ENCODE measurements around the gene PUM1. TPM values are rescaled to one million over a fixed set of nuclear protein-coding genes. Genes with fewer than 3 reads are reported as not detected.

Gene PUM1
- total and polyA plus RNA-seq, 2 donors (not counting 3 experiments of a cell fraction or from before 2014, with no cell fraction given), result 94.7 to 124 TPM

DNA sequence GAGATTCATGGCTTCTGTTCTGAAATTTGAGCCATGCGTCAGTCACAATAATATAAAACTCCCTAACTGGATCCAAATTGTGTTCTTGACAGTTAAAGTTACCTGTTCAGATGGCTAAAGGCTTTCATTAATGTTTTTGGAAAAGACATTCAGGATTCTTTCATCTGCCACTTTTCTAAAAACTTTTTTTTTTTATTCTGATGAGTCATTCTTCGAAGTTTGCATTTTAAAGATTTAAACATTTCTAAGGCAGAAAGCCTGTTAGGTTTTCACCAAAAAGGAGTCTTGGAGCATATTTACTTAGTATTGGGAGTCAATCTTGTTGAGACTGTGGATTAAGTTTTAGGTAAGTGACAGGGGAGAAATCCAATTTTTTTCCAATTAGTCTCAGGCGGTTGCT, 138.1 kb downstream of the PUM1 start:
- H2AFZ ChIP-seq (ENCODE audit: low read depth, low read length), result no peak overlapping the region
- CTCF ChIA-PET, result interaction anchor here (1.8 to 8.2 kb wide), 2 partner anchors 126 to 148 kb away, joined by 7 to 73 read pairs; no protein-coding TSS in a partner anchor
- no peak overlapping the region for H3K9ac ChIP-seq (replicated peaks; ENCODE audit: extremely low read depth, insufficient read depth, low read length)
- DNase-seq (ENCODE audit: low read depth, low spot score) (no peak), FAIRE-seq (no peak)
- H3K4me3 ChIP-seq (replicated peaks in 1 of 3; ENCODE audit: insufficient read depth in 1 of 3, low read depth in 1 of 3, low read length in 3 of 3), result no peak overlapping the region
- POLR2A ChIA-PET, result no interaction called here
- no peaks in the 10 kb centered on the region for H3K79me2 ChIP-seq (ENCODE audit: control insufficient read depth, insufficient read depth, low read length)
- H3K36me3 ChIP-seq (ENCODE audit: control insufficient read depth in 2 of 2, extremely low read depth in 1 of 2, insufficient read depth in 2 of 2, low read length in 2 of 2), result peaks cover 3 to 8% of the 10 kb centered on the region in 2 experiments
- TF ChIP-seq, protein P1, sequence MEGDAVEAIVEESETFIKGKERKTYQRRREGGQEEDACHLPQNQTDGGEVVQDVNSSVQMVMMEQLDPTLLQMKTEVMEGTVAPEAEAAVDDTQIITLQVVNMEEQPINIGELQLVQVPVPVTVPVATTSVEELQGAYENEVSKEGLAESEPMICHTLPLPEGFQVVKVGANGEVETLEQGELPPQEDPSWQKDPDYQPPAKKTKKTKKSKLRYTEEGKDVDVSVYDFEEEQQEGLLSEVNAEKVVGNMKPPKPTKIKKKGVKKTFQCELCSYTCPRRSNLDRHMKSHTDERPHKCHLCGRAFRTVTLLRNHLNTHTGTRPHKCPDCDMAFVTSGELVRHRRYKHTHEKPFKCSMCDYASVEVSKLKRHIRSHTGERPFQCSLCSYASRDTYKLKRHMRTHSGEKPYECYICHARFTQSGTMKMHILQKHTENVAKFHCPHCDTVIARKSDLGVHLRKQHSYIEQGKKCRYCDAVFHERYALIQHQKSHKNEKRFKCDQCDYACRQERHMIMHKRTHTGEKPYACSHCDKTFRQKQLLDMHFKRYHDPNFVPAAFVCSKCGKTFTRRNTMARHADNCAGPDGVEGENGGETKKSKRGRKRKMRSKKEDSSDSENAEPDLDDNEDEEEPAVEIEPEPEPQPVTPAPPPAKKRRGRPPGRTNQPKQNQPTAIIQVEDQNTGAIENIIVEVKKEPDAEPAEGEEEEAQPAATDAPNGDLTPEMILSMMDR (IDR thresholded peaks at IDR 0.05; ENCODE audit: extremely low read depth in 1 of 2, insufficient read depth in 1 of 2, low read depth in 1 of 2, low read length in 2 of 2), result no peak
- peak; percentile 21 for TF ChIP-seq FOS (IDR thresholded peaks at IDR 0.05; ENCODE audit: borderline replicate concordance, insufficient read depth, low read length)
- H3K27ac ChIP-seq (ENCODE audit: insufficient read depth, low read depth, low read length), result no peak overlapping the region
- H3K4me2 ChIP-seq (ENCODE audit: insufficient read depth, low read length), result no peak overlapping the region
- intact Hi-C loops (cut with micrococcal nuclease) (no loop called here), dilution Hi-C loops (cut with MboI; ENCODE audit: extremely low pct_ligation_motif_present, low sequenced_read_pairs) (no loop called here)
- BruUV-seq (replicated peaks), result no TSS peak
- H3K4me1 ChIP-seq (ENCODE audit: control insufficient read depth, extremely low read depth, insufficient read depth, low read length), result no peaks in the 10 kb centered on the region
- no peaks in the 10 kb centered on the region for H3K27me3 ChIP-seq (ENCODE audit: control insufficient read depth in 2 of 2, insufficient read depth in 2 of 2, low read length in 2 of 2)
- H4K20me1 ChIP-seq (replicated peaks; ENCODE audit: control insufficient read depth, extremely low read depth, insufficient read depth, low read length), result no peaks in the 10 kb centered on the region
- H3K9me1 ChIP-seq (replicated peaks; ENCODE audit: control insufficient read depth, extremely low read depth, insufficient read depth, low read length), result no peaks in the 10 kb centered on the region
- H3K9me3 ChIP-seq (replicated peaks; ENCODE audit: control insufficient read depth, insufficient read depth, low read length), result no peaks in the 10 kb centered on the region

DNA sequence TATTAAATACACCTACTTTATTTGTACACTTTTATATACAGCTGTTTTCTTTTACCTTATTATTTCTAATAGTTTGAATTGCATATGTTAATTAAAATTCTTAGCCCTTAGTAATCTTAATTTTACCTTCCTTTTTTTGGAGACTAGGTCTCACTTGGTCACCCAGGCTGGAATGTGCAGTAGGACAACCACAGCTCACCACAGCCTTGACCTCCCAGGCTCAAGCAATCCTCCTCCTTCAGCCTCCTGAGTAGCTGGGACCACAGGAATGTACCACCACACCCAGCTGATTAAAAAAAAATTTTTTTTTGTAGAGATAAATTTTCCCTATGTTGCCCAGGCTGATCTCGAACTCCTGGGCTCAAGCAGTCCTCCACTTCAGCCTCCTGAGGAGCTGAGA, 141.9 kb downstream of the PUM1 start:
- no peak overlapping the region for H3K27ac ChIP-seq (ENCODE audit: insufficient read depth, low read depth, low read length)
- no peak for DNase-seq (ENCODE audit: low read depth, low spot score)
- ChIA-PET POLR2A (no interaction called here), CTCF (interaction anchor here (0.9 to 6.0 kb wide), 7 partner anchors 8 to 144 kb away, joined by 3 to 49 read pairs (median 4); no protein-coding TSS in a partner anchor)
- BruUV-seq (replicated peaks), result no TSS peak
- no peaks in the 10 kb centered on the region for H3K36me3 ChIP-seq (ENCODE audit: control insufficient read depth in 2 of 2, extremely low read depth in 1 of 2, insufficient read depth in 2 of 2, low read length in 2 of 2)
- H2AFZ ChIP-seq (ENCODE audit: low read depth, low read length), result no peak overlapping the region
- FAIRE-seq, result no peak
- no peak overlapping the region for H3K4me3 ChIP-seq (replicated peaks in 1 of 3; ENCODE audit: insufficient read depth in 1 of 3, low read depth in 1 of 3, low read length in 3 of 3)
- no peak overlapping the region for H3K4me2 ChIP-seq (ENCODE audit: insufficient read depth, low read length)
- H4K20me1 ChIP-seq (replicated peaks; ENCODE audit: control insufficient read depth, extremely low read depth, insufficient read depth, low read length), result no peaks in the 10 kb centered on the region
- no peak for TF ChIP-seq JUN (IDR thresholded peaks at IDR 0.05; ENCODE audit: borderline replicate concordance, insufficient read depth, insufficient read length, low read depth)
- no peak for TF ChIP-seq GATA2 (IDR thresholded peaks at IDR 0.05; ENCODE audit: insufficient read depth, insufficient read length, low read depth, low read length)
- no peak for TF ChIP-seq MYC (IDR thresholded peaks at IDR 0.05; ENCODE audit: low read depth, low read length)
- no peak for TF ChIP-seq EZH2 (IDR thresholded peaks at IDR 0.05; ENCODE audit: borderline replicate concordance, low read depth, low read length, severe bottlenecking)
- no peak for TF ChIP-seq FOS (IDR thresholded peaks at IDR 0.05; ENCODE audit: borderline replicate concordance, insufficient read depth, low read length)
- TF ChIP-seq POLR2A (IDR thresholded peaks at IDR 0.05; ENCODE audit: low read depth, low read length), result no peak
- TF ChIP-seq, protein P1 (IDR thresholded peaks at IDR 0.05; ENCODE audit: extremely low read depth in 1 of 2, insufficient read depth in 1 of 2, low read depth in 1 of 2, low read length in 2 of 2), result no peak
- peaks cover 0 to 2% of the 10 kb centered on the region in 2 experiments for H3K27me3 ChIP-seq (ENCODE audit: control insufficient read depth in 2 of 2, insufficient read depth in 2 of 2, low read length in 2 of 2)
- no peaks in the 10 kb centered on the region for H3K79me2 ChIP-seq (ENCODE audit: control insufficient read depth, insufficient read depth, low read length)
- H3K9ac ChIP-seq (replicated peaks; ENCODE audit: extremely low read depth, insufficient read depth, low read length), result no peak overlapping the region
- no peaks in the 10 kb centered on the region for H3K9me1 ChIP-seq (replicated peaks; ENCODE audit: control insufficient read depth, extremely low read depth, insufficient read depth, low read length)
- no peaks in the 10 kb centered on the region for H3K4me1 ChIP-seq (ENCODE audit: control insufficient read depth, extremely low read depth, insufficient read depth, low read length)
- intact Hi-C loops (cut with micrococcal nuclease), result no loop called here
- dilution Hi-C loops (cut with MboI; ENCODE audit: extremely low pct_ligation_motif_present, low sequenced_read_pairs), result loop anchor here (25.0 kb wide), 1 partner anchor 111 kb away; no protein-coding TSS in a partner anchor
- no peaks in the 10 kb centered on the region for H3K9me3 ChIP-seq (replicated peaks; ENCODE audit: control insufficient read depth, insufficient read depth, low read length)
